WTC11 (cell line): ENCODE data around the gene RPE. TPM values are rescaled to one million over a fixed set of nuclear protein-coding genes. Genes with fewer than 3 reads are reported as not detected.

Source experiments
- ATAC-seq: fragments of 200-7000 bp; cut with Tn5 transposase; 2 replicates; pipeline ENCODE4 v1.10.0; 2021; ENCODE audit warnings: mild to moderate bottlenecking, moderate library complexity
- CTCF ChIA-PET: fragments of 300-600 bp; sonication (Branson Sonifier 250); formaldehyde crosslinking; loops from one replicate; lab custom pipeline; 2021; ENCODE audit warnings: antibody characterized with exemption; lab: Charles Lee
- POLR2A ChIA-PET: fragments of 350-600 bp; sonication (Branson Sonifier 250); formaldehyde crosslinking; loops from one replicate; lab custom pipeline; 2021; ENCODE audit warnings: antibody characterized with exemption; lab: Charles Lee
- DNase-seq: peaks from one replicate; pipeline ENCODE4 v3.0.0; 2021; ENCODE audit warnings: low spot score
- H3K27ac Mint-ChIP-seq: 2 replicates; pipeline ENCODE4 v1.8.0; 2021; ENCODE audit warnings: mixed read lengths
- H3K27me3 Mint-ChIP-seq: 2 replicates; pipeline ENCODE4 v1.8.0; 2021; ENCODE audit warnings: low read depth, mild to moderate bottlenecking, moderate library complexity, mixed read lengths
- H3K36me3 Mint-ChIP-seq: 2 replicates; pipeline ENCODE4 v1.8.0; 2021; ENCODE audit warnings: mixed read lengths
- H3K4me1 Mint-ChIP-seq: 2 replicates; pipeline ENCODE4 v1.8.0; 2022; ENCODE audit warnings: mixed read lengths
- H3K4me3 Mint-ChIP-seq: 2 replicates; pipeline ENCODE4 v1.8.0; 2021; ENCODE audit warnings: mild to moderate bottlenecking, moderate library complexity, mixed read lengths
- H3K9me3 Mint-ChIP-seq: 2 replicates; pipeline ENCODE4 v1.8.0; 2021; ENCODE audit warnings: mixed read lengths
- ARID4B ChIP-seq: sonication (generic); formaldehyde crosslinking; IDR thresholded peaks from 2 replicates; pipeline ENCODE4 v1.8.0; 2023; ENCODE audit warnings: missing genetic modification reagents, mild to moderate bottlenecking, borderline replicate concordance
- CREB1 ChIP-seq: sonication (generic); formaldehyde crosslinking; IDR thresholded peaks from 2 replicates; pipeline ENCODE4 v1.8.0; 2023; ENCODE audit warnings: mild to moderate bottlenecking, missing genetic modification reagents
- ESRRA ChIP-seq: sonication (generic); formaldehyde crosslinking; IDR thresholded peaks from 2 replicates; pipeline ENCODE4 v1.8.1; 2022; ENCODE audit warnings: mild to moderate bottlenecking, missing genetic modification reagents, borderline replicate concordance
- GABPB1 ChIP-seq: sonication (generic); formaldehyde crosslinking; IDR thresholded peaks from 2 replicates; pipeline ENCODE4 v1.8.1; 2023; ENCODE audit warnings: mild to moderate bottlenecking, missing genetic modification reagents
- IRF1 ChIP-seq: sonication (generic); formaldehyde crosslinking; IDR thresholded peaks from 2 replicates; pipeline ENCODE4 v1.8.0; 2023; ENCODE audit warnings: missing genetic modification reagents
- NR1H2 ChIP-seq: sonication (generic); formaldehyde crosslinking; IDR thresholded peaks from 2 replicates; pipeline ENCODE4 v1.9.0; 2021; ENCODE audit warnings: mild to moderate bottlenecking, moderate library complexity, missing genetic modification reagents
- NR2C2 ChIP-seq: sonication (generic); formaldehyde crosslinking; IDR thresholded peaks from 2 replicates; pipeline ENCODE4 v1.8.0; 2022; ENCODE audit warnings: mild to moderate bottlenecking, missing genetic modification reagents
- SMAD3 ChIP-seq: sonication (generic); formaldehyde crosslinking; IDR thresholded peaks from 2 replicates; pipeline ENCODE4 v1.8.0; 2022; ENCODE audit warnings: missing genetic modification reagents, mild to moderate bottlenecking, borderline replicate concordance
- TP53 ChIP-seq: sonication (generic); formaldehyde crosslinking; IDR thresholded peaks from 2 replicates; pipeline ENCODE4 v1.8.1; 2023; ENCODE audit warnings: mild to moderate bottlenecking, missing genetic modification reagents
- ZMAT4 ChIP-seq: fragments of 250-450 bp; sonication (Bioruptor Pico); IDR thresholded peaks from 2 replicates; pipeline ENCODE4 v1.9.0; 2021; ENCODE audit warnings: mild to moderate bottlenecking
- ZNF121 ChIP-seq: sonication (generic); formaldehyde crosslinking; IDR thresholded peaks from 2 replicates; pipeline ENCODE4 v1.8.0; 2023; ENCODE audit warnings: missing genetic modification reagents
- ZNF423 ChIP-seq: fragments of 250-450 bp; sonication (Bioruptor Pico); IDR thresholded peaks from 2 replicates; pipeline ENCODE4 v2.1.2; 2022; ENCODE audit warnings: mild to moderate bottlenecking, moderate library complexity
- total RNA-seq: library from RNA; stranded (reverse); gene quantifications from 3 replicates; pipeline ENCODE4 v1.2.3, GENCODE V29; 2021
- TF ChIP-seq, protein P1 (sequence below): fragments of 250-450 bp; sonication (Bioruptor Pico); IDR thresholded peaks from 2 replicates; pipeline ENCODE4 v1.9.0; 2021; ENCODE audit warnings: moderate library complexity, mild to moderate bottlenecking, inconsistent platforms, borderline replicate concordance
- TF ChIP-seq, protein P2 (sequence below): sonication (generic); formaldehyde crosslinking; IDR thresholded peaks from 2 replicates; pipeline ENCODE4 v1.8.0; 2022; ENCODE audit warnings: mild to moderate bottlenecking, missing genetic modification reagents
- TF ChIP-seq, protein P3 (sequence below): sonication (generic); formaldehyde crosslinking; IDR thresholded peaks from 2 replicates; pipeline ENCODE4 v1.8.1; 2023; ENCODE audit warnings: mild to moderate bottlenecking, missing genetic modification reagents
- TF ChIP-seq, protein P4 (sequence below): sonication (generic); formaldehyde crosslinking; IDR thresholded peaks from 2 replicates; pipeline ENCODE4 v1.8.1; 2022; ENCODE audit warnings: low read depth, missing genetic modification reagents, borderline replicate concordance

Gene RPE
- total RNA-seq, 1 experiment from 2014 or later = 66.5 TPM

DNA sequence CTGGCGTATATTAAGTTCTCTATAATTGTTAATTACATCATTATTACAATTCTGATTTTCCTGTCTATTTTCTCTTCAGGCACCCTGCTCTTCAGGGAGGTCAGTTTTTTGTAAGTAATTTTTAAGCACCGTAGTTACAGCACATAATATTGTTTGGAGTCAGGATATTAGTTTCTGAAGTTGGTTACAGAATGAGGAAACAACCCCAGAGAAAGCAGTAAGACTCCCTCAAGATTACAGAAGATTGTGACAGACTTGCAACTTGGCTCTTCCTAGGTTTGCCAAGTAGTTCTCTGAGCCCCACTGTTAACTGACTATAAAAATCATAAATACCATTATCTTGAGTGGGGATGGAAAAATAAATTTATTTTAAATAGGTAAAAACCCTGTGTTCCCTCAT is 921 bp downstream of the RPE start:
- DNase-seq (no peak), ATAC-seq (no peak)
- Mint-ChIP-seq H3K4me1 (peaks cover 25% of the 10 kb centered on the region), H3K27me3 (peaks cover 10% of the 10 kb centered on the region), H3K27ac (no peak overlapping the region), H3K4me3 (peak overlapping the region; percentile 98), H3K9me3 (peaks cover 8% of the 10 kb centered on the region; the same call in 1 of the 2 replicates), H3K36me3 (peaks cover 15% of the 10 kb centered on the region)
- no peak for TF ChIP-seq ARID4B
- 0 out of 2 replicates have a peak, but pooled peaks have one; percentile 3 for TF ChIP-seq GABPB1 (CRISPR knock-in tag)
- POLR2A ChIA-PET = no interaction called here
- CTCF ChIA-PET = no interaction called here

DNA sequence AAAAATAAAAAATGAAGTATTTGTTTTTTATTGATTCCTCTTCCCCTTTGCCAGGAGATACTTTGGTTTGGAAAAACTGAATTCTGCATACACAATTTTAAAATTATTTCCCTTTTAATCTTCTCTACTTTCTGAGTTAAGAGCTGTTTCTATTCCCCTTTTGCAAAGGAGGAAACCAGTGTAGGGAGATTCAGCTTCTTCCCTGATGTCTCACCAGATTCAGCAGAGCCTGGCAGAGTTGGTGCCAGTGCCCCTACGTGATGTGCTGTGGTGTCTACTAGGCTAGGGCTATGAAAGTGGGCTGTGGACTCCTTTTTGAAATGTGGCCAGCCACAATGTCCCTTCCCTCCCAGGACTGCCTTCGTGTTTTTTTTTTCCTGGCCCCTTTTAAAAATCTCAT is 2.4 kb downstream of the RPE start:
- H3K4me1 Mint-ChIP-seq = peaks cover 25% of the 10 kb centered on the region
- peaks cover 18% of the 10 kb centered on the region for H3K36me3 Mint-ChIP-seq
- peaks cover 4% of the 10 kb centered on the region; the same call in 1 of the 2 replicates for H3K9me3 Mint-ChIP-seq
- TF ChIP-seq, protein P1, sequence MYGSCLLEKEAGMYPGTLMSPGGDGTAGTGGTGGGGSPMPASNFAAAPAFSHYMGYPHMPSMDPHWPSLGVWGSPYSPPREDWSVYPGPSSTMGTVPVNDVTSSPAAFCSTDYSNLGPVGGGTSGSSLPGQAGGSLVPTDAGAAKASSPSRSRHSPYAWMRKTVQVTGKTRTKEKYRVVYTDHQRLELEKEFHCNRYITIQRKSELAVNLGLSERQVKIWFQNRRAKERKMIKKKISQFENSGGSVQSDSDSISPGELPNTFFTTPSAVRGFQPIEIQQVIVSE (CRISPR knock-in tag) = no peak
- TF ChIP-seq SMAD3 (CRISPR knock-in tag) (no peak), NR1H2 (CRISPR knock-in tag) (no peak), IRF1 (CRISPR knock-in tag) (no peak), TP53 (CRISPR knock-in tag) (no peak), ZNF423 (CRISPR knock-in tag) (no peak)
- TF ChIP-seq, protein P2, sequence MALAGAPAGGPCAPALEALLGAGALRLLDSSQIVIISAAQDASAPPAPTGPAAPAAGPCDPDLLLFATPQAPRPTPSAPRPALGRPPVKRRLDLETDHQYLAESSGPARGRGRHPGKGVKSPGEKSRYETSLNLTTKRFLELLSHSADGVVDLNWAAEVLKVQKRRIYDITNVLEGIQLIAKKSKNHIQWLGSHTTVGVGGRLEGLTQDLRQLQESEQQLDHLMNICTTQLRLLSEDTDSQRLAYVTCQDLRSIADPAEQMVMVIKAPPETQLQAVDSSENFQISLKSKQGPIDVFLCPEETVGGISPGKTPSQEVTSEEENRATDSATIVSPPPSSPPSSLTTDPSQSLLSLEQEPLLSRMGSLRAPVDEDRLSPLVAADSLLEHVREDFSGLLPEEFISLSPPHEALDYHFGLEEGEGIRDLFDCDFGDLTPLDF (CRISPR knock-in tag) = no peak
- TF ChIP-seq, protein P3, sequence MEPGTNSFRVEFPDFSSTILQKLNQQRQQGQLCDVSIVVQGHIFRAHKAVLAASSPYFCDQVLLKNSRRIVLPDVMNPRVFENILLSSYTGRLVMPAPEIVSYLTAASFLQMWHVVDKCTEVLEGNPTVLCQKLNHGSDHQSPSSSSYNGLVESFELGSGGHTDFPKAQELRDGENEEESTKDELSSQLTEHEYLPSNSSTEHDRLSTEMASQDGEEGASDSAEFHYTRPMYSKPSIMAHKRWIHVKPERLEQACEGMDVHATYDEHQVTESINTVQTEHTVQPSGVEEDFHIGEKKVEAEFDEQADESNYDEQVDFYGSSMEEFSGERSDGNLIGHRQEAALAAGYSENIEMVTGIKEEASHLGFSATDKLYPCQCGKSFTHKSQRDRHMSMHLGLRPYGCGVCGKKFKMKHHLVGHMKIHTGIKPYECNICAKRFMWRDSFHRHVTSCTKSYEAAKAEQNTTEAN (CRISPR knock-in tag) = no peak
- TF ChIP-seq, all 79 proteins: peak for 0
- DNase-seq (no peak), ATAC-seq (no peak)
- H3K4me3 Mint-ChIP-seq = peak overlapping the region; percentile 44; the same call in 1 of the 2 replicates
- ChIA-PET POLR2A (no interaction called here), CTCF (no interaction called here)
- H3K27ac Mint-ChIP-seq = no peak overlapping the region
- H3K27me3 Mint-ChIP-seq = no peaks in the 10 kb centered on the region

GRCh38 chr2:210007895-210008294 is 5.5 kb downstream of the RPE start:
- no peak for TF ChIP-seq ZMAT4 (CRISPR knock-in tag)
- TF ChIP-seq CREB1 (CRISPR knock-in tag) = no peak
- TF ChIP-seq, protein P4, sequence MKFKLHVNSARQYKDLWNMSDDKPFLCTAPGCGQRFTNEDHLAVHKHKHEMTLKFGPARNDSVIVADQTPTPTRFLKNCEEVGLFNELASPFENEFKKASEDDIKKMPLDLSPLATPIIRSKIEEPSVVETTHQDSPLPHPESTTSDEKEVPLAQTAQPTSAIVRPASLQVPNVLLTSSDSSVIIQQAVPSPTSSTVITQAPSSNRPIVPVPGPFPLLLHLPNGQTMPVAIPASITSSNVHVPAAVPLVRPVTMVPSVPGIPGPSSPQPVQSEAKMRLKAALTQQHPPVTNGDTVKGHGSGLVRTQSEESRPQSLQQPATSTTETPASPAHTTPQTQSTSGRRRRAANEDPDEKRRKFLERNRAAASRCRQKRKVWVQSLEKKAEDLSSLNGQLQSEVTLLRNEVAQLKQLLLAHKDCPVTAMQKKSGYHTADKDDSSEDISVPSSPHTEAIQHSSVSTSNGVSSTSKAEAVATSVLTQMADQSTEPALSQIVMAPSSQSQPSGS (CRISPR knock-in tag) = no peak
- no peak for TF ChIP-seq ESRRA (CRISPR knock-in tag)
- no peak for TF ChIP-seq NR2C2 (CRISPR knock-in tag)
- TF ChIP-seq ZNF121 (CRISPR knock-in tag) = no peak
- TF ChIP-seq, all 79 proteins: peak for 0
- Mint-ChIP-seq H3K27ac (no peak overlapping the region), H3K9me3 (no peaks in the 10 kb centered on the region), H3K27me3 (no peaks in the 10 kb centered on the region), H3K36me3 (peaks cover 37% of the 10 kb centered on the region), H3K4me3 (no peak overlapping the region), H3K4me1 (peaks cover 18% of the 10 kb centered on the region)
- CTCF ChIA-PET = no interaction called here
- DNase-seq (no peak), ATAC-seq (no peak)
- POLR2A ChIA-PET = interaction anchor here (0.6 kb wide), 1 partner anchor 165 kb away, joined by 5 read pairs; no protein-coding TSS in a partner anchor
